Keratinocyte (primary cell): ENCODE results near the gene ECE1. TPM values are rescaled to one million over a fixed set of nuclear protein-coding genes. Genes with fewer than 3 reads are reported as not detected.

Experiments
- DNase-seq: peaks from one replicate; pipeline ENCODE4 v3.0.0-alpha.2; 2011; ENCODE audit warnings: low read depth, missing footprints, low spot score
- FAIRE-seq: peaks from 2 replicates; lab custom pipeline; 2011; peaks lifted over from hg19 to GRCh38; lab: Jason Lieb, UNC
- H2AFZ ChIP-seq: 2 replicates; pipeline ENCODE4 v1.6.0; 2012; ENCODE audit warnings: low read length, control low read depth, inconsistent platforms; ENCODE audit not compliant: control insufficient read depth
- H3K27ac ChIP-seq: 2 replicates; pipeline ENCODE4 v1.5.1; 2011; ENCODE audit warnings: low read length; ENCODE audit not compliant: control insufficient read depth, insufficient read depth
- H3K27me3 ChIP-seq: 3 replicates; pipeline ENCODE4 v1.6.0; 2011; ENCODE audit warnings: low read length; ENCODE audit not compliant: control insufficient read depth, insufficient read depth; ENCODE audit errors: extremely low read depth
- H3K36me3 ChIP-seq, 2 experiments: 2 replicates in 1 of 2; 3 replicates in 1 of 2; pipeline ENCODE4 v1.5.1; 2011; ENCODE audit warnings: low read length in 2 of 2, mild to moderate bottlenecking in 1 of 2; ENCODE audit not compliant: control insufficient read depth in 2 of 2, insufficient read depth in 2 of 2; ENCODE audit errors: extremely low read depth in 1 of 2
- H3K4me1 ChIP-seq: 3 replicates; pipeline ENCODE4 v1.5.1; 2011; ENCODE audit warnings: low read length; ENCODE audit not compliant: control insufficient read depth, insufficient read depth; ENCODE audit errors: extremely low read depth
- H3K4me2 ChIP-seq: 3 replicates; pipeline ENCODE4 v1.6.0; 2011; ENCODE audit warnings: low read depth, low read length; ENCODE audit not compliant: control insufficient read depth, insufficient read depth; ENCODE audit errors: extremely low read depth
- H3K4me3 ChIP-seq, 3 experiments: fragments of 200-600 bp in 1 of 3; sonication (generic) in 1 of 3; 2 replicates in 2 of 3; 3 replicates in 1 of 3; pipeline ENCODE4 v1.5.1; 2011 to 2016; ENCODE audit warnings: low read length in 3 of 3, mild to moderate bottlenecking in 3 of 3, control low read depth in 2 of 3, inconsistent platforms in 1 of 3, low read depth in 1 of 3, mixed read lengths in 1 of 3, mixed run types in 1 of 3, moderate library complexity in 1 of 3; ENCODE audit not compliant: control insufficient read depth in 2 of 3, insufficient read depth in 2 of 3; ENCODE audit errors: extremely low read depth in 1 of 3
- H3K79me2 ChIP-seq: 2 replicates; pipeline ENCODE4 v1.6.0; 2012; ENCODE audit warnings: low read length; ENCODE audit not compliant: control insufficient read depth, insufficient read depth
- H3K9ac ChIP-seq: 3 replicates; pipeline ENCODE4 v1.6.0; 2011; ENCODE audit warnings: low read length; ENCODE audit not compliant: control insufficient read depth, insufficient read depth; ENCODE audit errors: extremely low read depth
- H3K9me1 ChIP-seq: 3 replicates; pipeline ENCODE4 v1.6.0; 2011; ENCODE audit warnings: low read length; ENCODE audit not compliant: control insufficient read depth, insufficient read depth; ENCODE audit errors: extremely low read depth
- H3K9me3 ChIP-seq: 2 replicates; pipeline ENCODE4 v1.5.1; 2012; ENCODE audit warnings: low read depth, low read length; ENCODE audit not compliant: control insufficient read depth
- H4K20me1 ChIP-seq: 3 replicates; pipeline ENCODE4 v1.6.0; 2011; ENCODE audit warnings: low read length; ENCODE audit not compliant: control insufficient read depth, insufficient read depth; ENCODE audit errors: extremely low read depth
- CTCF ChIP-seq, 3 experiments: IDR thresholded peaks in 1 of 3; conservative IDR thresholded peaks in 1 of 3; optimal IDR thresholded peaks in 1 of 3; 2 replicates in 2 of 3; 3 replicates in 1 of 3; pipeline versions ENCODE3 to v1.5.1; 2011; ENCODE audit warnings: low read length in 3 of 3, mild to moderate bottlenecking in 3 of 3, moderate library complexity in 2 of 3, control low read depth in 1 of 3, inconsistent platforms in 1 of 3; ENCODE audit not compliant: insufficient read depth in 2 of 3; ENCODE audit errors: extremely low read depth in 1 of 3
- EZH2 ChIP-seq: IDR thresholded peaks from one replicate; pipeline ENCODE4 v1.6.1; 2012; ENCODE audit warnings: inconsistent platforms, mild to moderate bottlenecking, low read length, moderate library complexity
- dilution Hi-C: fragments of 300-500 bp; cut with MboI; formaldehyde crosslinking; loops from one replicate; pipeline ENCODE4 v1.7.0; 2020; ENCODE audit warnings: low sequenced_read_pairs; ENCODE audit not compliant: extremely low pct_ligation_motif_present
- polyA plus RNA-seq, 5 experiments: library from polyadenylated mRNA; depleted of rRNA in 3 of 5; stranded (reverse) in 3 of 5; stranded (forward) in 1 of 5; unstranded in 1 of 5; fragments of >200 nt; gene quantifications; 1 replicate in 1 of 5; 2 replicates in 3 of 5; 3 replicates in 1 of 5; pipeline versions ENCODE4 v1.2.1 to v1.2.3, GENCODE V29; 2011 to 2012; ENCODE audit warnings: missing spikeins in 2 of 5, low read depth in 1 of 5, low replicate concordance in 1 of 5

Gene ECE1
- polyA plus RNA-seq, 1 donor (not counting 4 experiments of a cell fraction or from before 2014, with no cell fraction given): 59.1 TPM

GRCh38 chr1:21206117-21206516 lies 84.1 kb downstream of the ECE1 start:
- no peak overlapping the region for H3K27ac ChIP-seq
- TF ChIP-seq CTCF (optimal IDR thresholded peaks at IDR 0.05 in 1 of 3, IDR thresholded peaks at IDR 0.05 in 1 of 3, conservative IDR thresholded peaks at IDR 0.05 in 1 of 3; ENCODE audit: extremely low read depth in 1 of 3, insufficient read depth in 2 of 3, low read length in 3 of 3) (no peak), EZH2 (no peak)
- no peaks in the 10 kb centered on the region for H4K20me1 ChIP-seq
- no peaks in the 10 kb centered on the region for H3K9me3 ChIP-seq
- H3K9me1 ChIP-seq: no peaks in the 10 kb centered on the region
- no peaks in the 10 kb centered on the region for H3K36me3 ChIP-seq
- H3K4me1 ChIP-seq: peaks cover 6% of the 10 kb centered on the region
- DNase-seq (no peak), FAIRE-seq (peak; percentile 87)
- no peak overlapping the region for H3K4me2 ChIP-seq
- H3K4me3 ChIP-seq: no peak overlapping the region
- H3K79me2 ChIP-seq: no peaks in the 10 kb centered on the region
- dilution Hi-C loops: no loop called here
- H3K9ac ChIP-seq: no peak overlapping the region
- H3K27me3 ChIP-seq: no peaks in the 10 kb centered on the region
- H2AFZ ChIP-seq: no peak overlapping the region

- Histone ChIP-seq H3K9ac (no peak overlapping the region), H3K27ac (no peak overlapping the region), H3K4me2 (no peak overlapping the region), H3K79me2 (no peaks in the 10 kb centered on the region), H3K36me3 (no peaks in the 10 kb centered on the region), H2AFZ (no peak overlapping the region), H3K9me3 (no peaks in the 10 kb centered on the region), H4K20me1 (no peaks in the 10 kb centered on the region), H3K27me3 (no peaks in the 10 kb centered on the region), H3K9me1 (no peaks in the 10 kb centered on the region), H3K4me1 (peaks cover 6% of the 10 kb centered on the region), H3K4me3 (no peak overlapping the region)
- no peak for TF ChIP-seq CTCF (optimal IDR thresholded peaks at IDR 0.05 in 1 of 3, IDR thresholded peaks at IDR 0.05 in 1 of 3, conservative IDR thresholded peaks at IDR 0.05 in 1 of 3; ENCODE audit: extremely low read depth in 1 of 3, insufficient read depth in 2 of 3, low read length in 3 of 3)
- no peak for TF ChIP-seq EZH2
- DNase-seq (no peak), FAIRE-seq (no peak)
- dilution Hi-C loops: no loop called here
Measured at GRCh38 chr1:21205416-21205815, 84.8 kb downstream of the ECE1 start.
